HepG2 (cell line): ENCODE results near the gene LRTM2. TPM values are rescaled to one million over a fixed set of nuclear protein-coding genes. Genes with fewer than 3 reads are reported as not detected.

Experiments used
- EHMT2 ChIP-seq: fragments of 200-600 bp; sonication (generic); IDR thresholded peaks from 2 replicates; pipeline ENCODE4 v1.7.0; 2017; ENCODE audit warnings: antibody characterized with exemption, low read depth, low read length, borderline replicate concordance
- EZH2 ChIP-seq: conservative IDR thresholded peaks from 2 replicates; pipeline ENCODE4 v1.6.1; 2012; ENCODE audit warnings: mild to moderate bottlenecking, low read depth, low read length, moderate library complexity
- FOXK1 ChIP-seq: sonication (generic); formaldehyde crosslinking; IDR thresholded peaks from 2 replicates; pipeline ENCODE4 v1.4.0; 2020; ENCODE audit warnings: low read depth, missing genetic modification reagents, borderline replicate concordance
- GATAD2A ChIP-seq: IDR thresholded peaks from 2 replicates; pipeline ENCODE4 v1.6.1; 2016
- KAT8 ChIP-seq: IDR thresholded peaks from 2 replicates; pipeline ENCODE4 v1.6.1; 2016; ENCODE audit warnings: missing genetic modification reagents, missing compliant biosample characterization
- MTF2 ChIP-seq: sonication (generic); formaldehyde crosslinking; IDR thresholded peaks from 2 replicates; pipeline ENCODE4 v1.5.0; 2020; ENCODE audit warnings: missing genetic modification reagents, borderline replicate concordance
- MXI1 ChIP-seq: IDR thresholded peaks from 3 replicates; pipeline ENCODE4 v1.6.1; 2012; ENCODE audit warnings: low read depth, low read length, inconsistent platforms, borderline replicate concordance
- MYC ChIP-seq: sonication (generic); formaldehyde crosslinking; IDR thresholded peaks from 2 replicates; pipeline ENCODE4 v1.9.0; 2021; ENCODE audit warnings: missing genetic modification reagents, borderline replicate concordance
- PRMT3 ChIP-seq: sonication (generic); formaldehyde crosslinking; IDR thresholded peaks from 2 replicates; pipeline ENCODE4 v1.8.1; 2022; ENCODE audit warnings: low read depth, mild to moderate bottlenecking, moderate library complexity, missing genetic modification reagents, borderline replicate concordance
- ZNF292 ChIP-seq: sonication (generic); formaldehyde crosslinking; IDR thresholded peaks from 2 replicates; pipeline ENCODE4 v1.8.1; 2022; ENCODE audit warnings: mild to moderate bottlenecking, low read depth, missing genetic modification reagents, borderline replicate concordance
- ZNF317 ChIP-seq: sonication (generic); formaldehyde crosslinking; IDR thresholded peaks from 2 replicates; pipeline ENCODE4 v1.5.0; 2020; ENCODE audit warnings: mild to moderate bottlenecking, missing genetic modification reagents
- ZNF33B ChIP-seq: sonication (generic); formaldehyde crosslinking; IDR thresholded peaks from 2 replicates; pipeline ENCODE4 v1.5.1; 2020; ENCODE audit warnings: mild to moderate bottlenecking, missing genetic modification reagents
- ZNF678 ChIP-seq: sonication (generic); formaldehyde crosslinking; IDR thresholded peaks from 2 replicates; pipeline ENCODE4 v1.4.0; 2020; ENCODE audit warnings: mild to moderate bottlenecking, missing genetic modification reagents
- ZNF749 ChIP-seq: sonication (generic); formaldehyde crosslinking; IDR thresholded peaks from 2 replicates; pipeline ENCODE4 v1.8.0; 2022; ENCODE audit warnings: mild to moderate bottlenecking, missing genetic modification reagents, moderate library complexity, borderline replicate concordance
- polyA plus RNA-seq, 8 experiments: library from polyadenylated mRNA; depleted of rRNA in 3 of 8; stranded (reverse) in 7 of 8; unstranded in 1 of 8; fragments of >200 nt; fragmentation: Illumina TruSeq in 4 of 8; extraction: Trizol in 4 of 8; gene quantifications; 2 replicates each; pipeline versions ENCODE4 v1.2.1 to v1.2.3, GENCODE V29; 2011 to 2016; ENCODE audit warnings: low read depth in 4 of 8, missing spikeins in 1 of 8, mixed read lengths in 1 of 8; ENCODE audit not compliant: insufficient read depth in 1 of 8
- total RNA-seq, 5 experiments: library from RNA; depleted of rRNA; stranded (reverse); fragments of >200 nt; fragmentation: Illumina TruSeq; extraction: Trizol; gene quantifications; 2 replicates each; pipeline ENCODE4 v1.2.3, GENCODE V29; 2016; ENCODE audit warnings: low read depth in 1 of 5
- TF ChIP-seq, protein P1 (sequence below): IDR thresholded peaks from 2 replicates; pipeline ENCODE4 v1.6.1; 2016; ENCODE audit warnings: missing compliant biosample characterization, missing genetic modification reagents, borderline replicate concordance
- TF ChIP-seq, protein P2 (sequence below): sonication (generic); formaldehyde crosslinking; IDR thresholded peaks from 2 replicates; pipeline ENCODE4 v1.8.0; 2022; ENCODE audit warnings: mild to moderate bottlenecking, missing genetic modification reagents, borderline replicate concordance
- TF ChIP-seq, protein P3 (sequence below): sonication (generic); formaldehyde crosslinking; IDR thresholded peaks from 2 replicates; pipeline ENCODE4 v1.4.0; 2020; ENCODE audit warnings: missing genetic modification reagents
- TF ChIP-seq, protein P4 (sequence below): sonication (generic); formaldehyde crosslinking; IDR thresholded peaks from 2 replicates; pipeline ENCODE4 v1.4.0; 2020; ENCODE audit warnings: missing genetic modification reagents, borderline replicate concordance
- TF ChIP-seq, protein P5 (sequence below): sonication (generic); formaldehyde crosslinking; IDR thresholded peaks from 2 replicates; pipeline ENCODE4 v1.5.1; 2020; ENCODE audit warnings: mild to moderate bottlenecking, missing genetic modification reagents, moderate library complexity

Gene LRTM2
- total and polyA plus RNA-seq, 2 of the 13 experiments (the other 11 are each of a cell fraction or from before 2014, with no cell fraction given) = 0.09 TPM; not detected in 1

DNA sequence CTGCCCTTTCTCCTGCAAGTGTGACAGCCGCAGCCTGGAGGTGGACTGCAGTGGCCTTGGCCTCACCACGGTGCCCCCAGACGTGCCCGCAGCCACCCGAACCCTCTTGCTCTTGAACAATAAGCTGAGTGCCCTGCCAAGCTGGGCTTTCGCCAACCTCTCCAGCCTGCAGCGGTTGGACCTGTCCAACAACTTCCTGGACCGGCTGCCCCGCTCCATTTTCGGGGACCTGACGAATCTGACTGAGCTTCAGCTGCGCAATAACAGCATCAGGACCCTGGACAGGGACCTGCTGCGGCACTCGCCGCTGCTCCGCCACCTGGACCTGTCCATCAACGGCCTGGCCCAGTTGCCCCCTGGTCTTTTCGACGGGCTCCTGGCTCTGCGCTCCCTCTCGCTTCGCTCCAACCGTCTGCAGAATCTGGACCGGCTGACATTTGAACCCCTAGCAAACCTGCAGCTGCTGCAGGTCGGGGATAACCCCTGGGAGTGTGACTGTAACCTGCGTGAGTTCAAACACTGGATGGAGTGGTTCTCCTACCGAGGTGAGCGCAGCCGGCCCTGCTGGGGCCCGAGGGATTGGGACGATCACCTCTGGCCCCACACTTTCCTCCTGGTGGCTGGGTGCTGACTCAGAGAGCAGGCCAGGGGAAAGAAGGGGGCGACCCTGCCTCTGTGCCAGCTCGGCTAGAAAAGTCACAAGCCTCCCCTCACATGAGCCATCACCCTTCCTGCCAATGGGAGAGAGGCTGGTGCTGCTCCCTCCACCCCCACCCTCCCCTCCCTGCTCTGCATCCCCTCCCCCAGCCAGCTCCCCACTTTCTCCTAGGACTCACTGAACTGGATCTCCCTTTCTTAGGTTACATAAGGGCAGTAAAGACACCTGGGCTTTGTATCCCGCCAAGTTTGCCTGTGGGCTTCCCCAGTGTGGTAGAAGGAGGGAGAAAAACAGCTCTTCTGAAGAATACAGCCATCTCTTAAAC, 10.9 kb downstream of the LRTM2 start (continued):
- peak; percentile 97 for TF ChIP-seq EHMT2
- TF ChIP-seq, protein P1, sequence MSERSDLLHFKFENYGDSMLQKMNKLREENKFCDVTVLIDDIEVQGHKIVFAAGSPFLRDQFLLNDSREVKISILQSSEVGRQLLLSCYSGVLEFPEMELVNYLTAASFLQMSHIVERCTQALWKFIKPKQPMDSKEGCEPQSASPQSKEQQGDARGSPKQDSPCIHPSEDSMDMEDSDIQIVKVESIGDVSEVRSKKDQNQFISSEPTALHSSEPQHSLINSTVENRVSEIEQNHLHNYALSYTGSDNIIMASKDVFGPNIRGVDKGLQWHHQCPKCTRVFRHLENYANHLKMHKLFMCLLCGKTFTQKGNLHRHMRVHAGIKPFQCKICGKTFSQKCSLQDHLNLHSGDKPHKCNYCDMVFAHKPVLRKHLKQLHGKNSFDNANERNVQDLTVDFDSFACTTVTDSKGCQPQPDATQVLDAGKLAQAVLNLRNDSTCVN (CRISPR knock-in tag) = peak; percentile 91
- TF ChIP-seq KAT8 = peak; percentile 79
- TF ChIP-seq, protein P2, sequence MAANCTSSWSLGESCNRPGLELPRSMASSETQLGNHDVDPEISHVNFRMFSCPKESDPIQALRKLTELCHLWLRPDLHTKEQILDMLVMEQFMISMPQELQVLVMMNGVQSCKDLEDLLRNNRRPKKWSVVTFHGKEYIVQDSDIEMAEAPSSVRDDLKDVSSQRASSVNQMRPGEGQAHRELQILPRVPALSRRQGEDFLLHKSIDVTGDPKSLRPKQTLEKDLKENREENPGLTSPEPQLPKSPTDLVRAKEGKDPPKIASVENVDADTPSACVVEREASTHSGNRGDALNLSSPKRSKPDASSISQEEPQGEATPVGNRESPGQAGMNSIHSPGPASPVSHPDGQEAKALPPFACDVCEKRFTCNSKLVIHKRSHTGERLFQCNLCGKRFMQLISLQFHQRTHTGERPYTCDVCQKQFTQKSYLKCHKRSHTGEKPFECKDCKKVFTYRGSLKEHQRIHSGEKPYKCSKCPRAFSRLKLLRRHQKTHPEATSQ = no peak
- no peak for TF ChIP-seq ZNF292 (CRISPR knock-in tag)
- TF ChIP-seq MTF2 = no peak
- no peak for TF ChIP-seq ZNF33B (CRISPR knock-in tag)
- TF ChIP-seq FOXK1 = peak; percentile 68; the same call in 1 of the 2 replicates
- peak; percentile 89 for TF ChIP-seq PRMT3 (CRISPR knock-in tag)
- TF ChIP-seq, protein P3, sequence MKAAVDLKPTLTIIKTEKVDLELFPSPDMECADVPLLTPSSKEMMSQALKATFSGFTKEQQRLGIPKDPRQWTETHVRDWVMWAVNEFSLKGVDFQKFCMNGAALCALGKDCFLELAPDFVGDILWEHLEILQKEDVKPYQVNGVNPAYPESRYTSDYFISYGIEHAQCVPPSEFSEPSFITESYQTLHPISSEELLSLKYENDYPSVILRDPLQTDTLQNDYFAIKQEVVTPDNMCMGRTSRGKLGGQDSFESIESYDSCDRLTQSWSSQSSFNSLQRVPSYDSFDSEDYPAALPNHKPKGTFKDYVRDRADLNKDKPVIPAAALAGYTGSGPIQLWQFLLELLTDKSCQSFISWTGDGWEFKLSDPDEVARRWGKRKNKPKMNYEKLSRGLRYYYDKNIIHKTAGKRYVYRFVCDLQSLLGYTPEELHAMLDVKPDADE (CRISPR knock-in tag) = no peak
- TF ChIP-seq MYC (CRISPR knock-in tag) = peak; percentile 62; the same call in 1 of the 2 replicates
- peak; percentile 45; the same call in 1 of the 2 replicates for TF ChIP-seq ZNF317 (CRISPR knock-in tag)
- TF ChIP-seq ZNF749 (CRISPR knock-in tag) = peak; percentile 72; the same call in 1 of the 2 replicates
- TF ChIP-seq MXI1 = peak; percentile 68; the same call in 1 of the 3 replicates
- TF ChIP-seq EZH2 = no peak
- TF ChIP-seq GATAD2A (CRISPR knock-in tag) = peak; percentile 53
- no peak; the same call in 1 of the 2 replicates for TF ChIP-seq ZNF678 (CRISPR knock-in tag)
- TF ChIP-seq, protein P4, sequence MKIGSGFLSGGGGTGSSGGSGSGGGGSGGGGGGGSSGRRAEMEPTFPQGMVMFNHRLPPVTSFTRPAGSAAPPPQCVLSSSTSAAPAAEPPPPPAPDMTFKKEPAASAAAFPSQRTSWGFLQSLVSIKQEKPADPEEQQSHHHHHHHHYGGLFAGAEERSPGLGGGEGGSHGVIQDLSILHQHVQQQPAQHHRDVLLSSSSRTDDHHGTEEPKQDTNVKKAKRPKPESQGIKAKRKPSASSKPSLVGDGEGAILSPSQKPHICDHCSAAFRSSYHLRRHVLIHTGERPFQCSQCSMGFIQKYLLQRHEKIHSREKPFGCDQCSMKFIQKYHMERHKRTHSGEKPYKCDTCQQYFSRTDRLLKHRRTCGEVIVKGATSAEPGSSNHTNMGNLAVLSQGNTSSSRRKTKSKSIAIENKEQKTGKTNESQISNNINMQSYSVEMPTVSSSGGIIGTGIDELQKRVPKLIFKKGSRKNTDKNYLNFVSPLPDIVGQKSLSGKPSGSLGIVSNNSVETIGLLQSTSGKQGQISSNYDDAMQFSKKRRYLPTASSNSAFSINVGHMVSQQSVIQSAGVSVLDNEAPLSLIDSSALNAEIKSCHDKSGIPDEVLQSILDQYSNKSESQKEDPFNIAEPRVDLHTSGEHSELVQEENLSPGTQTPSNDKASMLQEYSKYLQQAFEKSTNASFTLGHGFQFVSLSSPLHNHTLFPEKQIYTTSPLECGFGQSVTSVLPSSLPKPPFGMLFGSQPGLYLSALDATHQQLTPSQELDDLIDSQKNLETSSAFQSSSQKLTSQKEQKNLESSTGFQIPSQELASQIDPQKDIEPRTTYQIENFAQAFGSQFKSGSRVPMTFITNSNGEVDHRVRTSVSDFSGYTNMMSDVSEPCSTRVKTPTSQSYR (CRISPR knock-in tag) = peak; percentile 66; the same call in 1 of the 2 replicates
- TF ChIP-seq, protein P5, sequence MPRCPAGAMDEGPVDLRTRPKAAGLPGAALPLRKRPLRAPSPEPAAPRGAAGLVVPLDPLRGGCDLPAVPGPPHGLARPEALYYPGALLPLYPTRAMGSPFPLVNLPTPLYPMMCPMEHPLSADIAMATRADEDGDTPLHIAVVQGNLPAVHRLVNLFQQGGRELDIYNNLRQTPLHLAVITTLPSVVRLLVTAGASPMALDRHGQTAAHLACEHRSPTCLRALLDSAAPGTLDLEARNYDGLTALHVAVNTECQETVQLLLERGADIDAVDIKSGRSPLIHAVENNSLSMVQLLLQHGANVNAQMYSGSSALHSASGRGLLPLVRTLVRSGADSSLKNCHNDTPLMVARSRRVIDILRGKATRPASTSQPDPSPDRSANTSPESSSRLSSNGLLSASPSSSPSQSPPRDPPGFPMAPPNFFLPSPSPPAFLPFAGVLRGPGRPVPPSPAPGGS (CRISPR knock-in tag) = no peak
